Fibroblast of skin of scalp (primary cell): ENCODE measurements around the gene TRIM17.
A peak's percentile ranks its signal among the peaks of the same experiment; 100 is the strongest.

Source experiments
- DNase-seq: peaks from one replicate; pipeline ENCODE4 v3.0.0-alpha.2; 2013

TRIM17 gene

DNA sequence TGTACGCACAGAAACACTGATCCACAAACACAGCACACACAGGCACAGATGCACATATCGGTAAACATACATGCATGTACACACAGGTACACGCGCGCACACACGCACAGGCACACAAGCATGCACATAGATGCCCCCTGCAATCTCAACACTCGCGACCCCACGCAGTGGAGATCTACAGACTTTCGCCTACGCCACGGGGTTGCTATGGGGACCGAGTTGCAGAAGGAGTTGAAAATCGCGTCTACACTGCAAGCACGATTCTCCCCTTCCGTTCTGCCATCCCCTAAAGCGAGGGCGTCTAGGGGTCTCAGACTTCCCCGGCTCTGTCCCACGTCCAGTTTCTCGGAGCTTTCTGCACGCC lies 826 bp downstream of the TRIM17 start:
- DNase-seq = no peak

DNA sequence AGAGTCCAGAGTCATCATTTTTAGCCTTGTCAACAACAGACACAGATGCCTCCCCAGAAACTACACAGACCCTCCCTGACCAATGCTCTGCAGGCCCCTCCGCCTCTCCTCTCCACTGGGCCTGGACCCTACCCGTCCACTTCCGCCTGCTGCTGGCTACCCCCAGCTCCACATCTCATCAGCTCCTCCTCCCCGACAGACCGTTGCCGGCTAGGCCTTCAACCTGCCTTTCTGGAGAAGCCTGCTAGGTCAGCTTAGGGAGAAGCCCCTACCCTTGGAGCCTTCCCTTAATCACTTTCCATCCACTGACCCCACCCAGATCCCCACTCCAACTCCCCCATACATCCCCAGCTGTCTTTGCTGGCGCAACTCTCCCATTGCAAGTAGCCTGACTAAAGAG lies 1.4 kb downstream of the TRIM17 start:
- no peak for DNase-seq

DNA sequence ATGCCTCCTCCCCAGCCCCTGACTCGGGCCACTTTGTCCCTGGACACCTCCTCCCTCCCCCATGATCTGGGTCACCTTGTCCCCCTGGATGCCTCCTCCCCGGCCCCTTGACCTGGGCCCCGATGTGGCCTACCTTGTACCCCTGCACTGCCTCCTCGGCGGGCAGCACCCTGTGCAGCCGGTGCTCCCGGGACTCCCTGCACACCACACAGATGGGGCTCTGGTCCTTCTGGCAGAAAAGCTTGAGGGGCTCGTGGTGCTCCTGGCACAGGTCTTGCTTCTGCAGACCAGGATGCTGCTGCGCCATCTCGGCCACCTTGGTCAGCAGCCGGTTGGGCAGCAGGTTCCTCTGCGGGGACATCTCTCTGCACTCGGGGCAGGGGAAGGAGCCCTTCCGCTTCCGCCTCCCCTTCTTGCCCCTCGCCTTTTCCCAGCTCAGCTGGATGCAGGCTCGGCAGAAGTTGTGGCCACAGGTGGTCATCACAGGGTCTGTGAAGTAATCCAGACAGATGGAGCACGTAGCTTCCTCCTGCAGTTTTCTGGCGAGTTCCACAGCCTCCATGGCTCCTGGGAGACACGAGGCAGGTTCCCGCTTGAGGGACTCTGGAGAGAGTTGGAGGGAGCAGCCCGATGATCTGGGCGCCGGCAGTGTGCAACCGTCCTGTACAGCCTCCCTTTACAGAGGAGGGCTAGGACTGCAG lies 2.0 kb downstream of the TRIM17 start:
- DNase-seq = no peak

DNA sequence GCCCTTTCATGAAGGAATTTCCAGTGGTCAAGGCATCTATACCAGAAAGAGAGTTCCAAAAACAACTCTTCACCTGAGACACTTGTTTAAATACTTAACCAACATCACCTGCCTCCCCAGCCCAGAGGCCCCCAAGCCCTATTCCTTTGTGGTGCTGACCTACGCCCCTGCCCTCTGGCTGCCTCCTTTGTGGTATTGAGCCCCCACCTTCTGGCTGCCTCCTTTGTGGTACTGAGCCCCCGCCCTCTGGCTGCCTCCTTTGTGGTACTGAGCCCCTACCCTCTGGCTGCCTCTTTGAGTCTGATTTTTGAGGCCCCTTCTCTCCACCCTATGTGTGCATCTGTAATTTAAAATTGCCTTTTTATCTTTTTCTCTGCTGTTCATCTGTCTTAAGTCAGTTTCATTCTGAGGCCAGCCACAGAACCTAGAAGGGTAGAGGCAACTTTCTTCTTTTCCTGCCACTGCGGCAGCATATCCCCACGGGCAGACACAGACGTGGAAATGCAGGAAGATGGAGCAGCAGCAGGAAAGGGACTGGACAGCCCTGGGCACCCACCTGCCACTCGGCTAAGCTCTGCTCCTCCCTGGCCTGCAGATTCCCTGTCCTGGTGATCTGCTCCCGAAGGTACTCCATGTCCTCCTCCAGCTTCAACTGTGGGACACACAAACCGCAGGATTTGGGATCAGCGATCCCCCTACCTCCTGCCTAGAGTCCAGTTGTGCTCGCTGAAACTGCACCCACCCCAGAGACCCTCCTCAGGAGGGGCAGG lies 3.2 kb downstream of the TRIM17 start:
- no peak for DNase-seq

DNA sequence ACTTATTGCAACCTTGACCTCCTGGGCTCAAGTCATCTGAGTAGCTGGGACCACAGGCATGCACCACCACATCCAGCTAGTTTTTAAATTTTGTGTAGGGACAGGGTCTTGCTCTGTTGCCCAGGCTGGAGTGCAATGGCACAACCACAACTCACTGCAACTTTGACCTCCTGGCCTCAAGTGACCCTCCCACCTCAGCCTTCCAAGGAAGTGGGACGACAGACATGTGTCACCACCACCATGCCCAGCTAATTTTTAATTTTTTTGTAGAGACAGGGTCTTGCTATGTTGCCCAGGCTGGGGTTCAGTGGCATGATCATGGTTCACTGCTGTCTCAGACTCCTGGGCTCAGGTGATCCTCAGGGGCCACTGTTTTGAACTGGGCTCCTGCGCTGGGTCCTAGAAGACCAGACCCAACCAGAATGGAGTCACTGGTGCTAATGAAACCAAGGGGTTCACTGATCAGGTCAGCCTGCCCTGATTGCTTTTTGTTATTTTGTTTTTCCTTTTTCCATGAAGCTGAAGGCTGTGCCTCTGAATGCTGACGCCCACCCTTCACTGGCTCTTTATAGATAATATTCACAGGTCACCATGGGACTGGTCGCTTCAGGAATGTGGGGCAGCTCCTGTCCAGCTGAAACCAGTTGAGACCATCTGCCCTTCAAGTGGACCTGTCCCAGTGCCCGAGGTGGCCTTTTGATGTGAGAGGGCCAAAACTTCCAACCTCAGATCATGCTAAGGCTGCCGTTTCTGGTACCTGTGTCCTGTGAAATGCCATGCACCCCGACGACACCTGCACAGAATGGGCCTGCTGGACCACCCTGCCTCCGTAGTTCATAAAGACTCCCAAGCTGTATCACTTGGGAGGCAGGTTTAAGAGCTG lies 4.9 kb downstream of the TRIM17 start:
- DNase-seq = no peak

DNA sequence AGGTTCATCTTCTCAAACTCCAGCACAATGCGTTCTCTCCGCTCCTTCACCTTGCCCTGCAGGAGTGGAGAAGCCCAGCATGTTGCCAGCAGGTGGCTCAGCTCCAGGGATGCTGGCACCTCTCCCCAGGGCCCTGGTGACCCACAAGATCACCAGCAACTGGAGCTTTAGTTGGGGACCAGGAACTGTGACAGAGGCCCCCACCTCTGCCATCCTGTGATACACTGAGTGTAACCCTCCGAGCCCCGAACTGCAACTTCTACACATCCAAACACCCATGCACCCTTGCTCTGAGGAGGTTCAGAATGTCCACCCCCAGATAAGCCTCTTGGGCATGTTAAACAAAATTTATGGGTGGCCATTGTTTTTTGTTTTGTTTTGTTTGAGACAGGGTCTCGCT lies 5.5 kb downstream of the TRIM17 start:
- DNase-seq = no peak

DNA sequence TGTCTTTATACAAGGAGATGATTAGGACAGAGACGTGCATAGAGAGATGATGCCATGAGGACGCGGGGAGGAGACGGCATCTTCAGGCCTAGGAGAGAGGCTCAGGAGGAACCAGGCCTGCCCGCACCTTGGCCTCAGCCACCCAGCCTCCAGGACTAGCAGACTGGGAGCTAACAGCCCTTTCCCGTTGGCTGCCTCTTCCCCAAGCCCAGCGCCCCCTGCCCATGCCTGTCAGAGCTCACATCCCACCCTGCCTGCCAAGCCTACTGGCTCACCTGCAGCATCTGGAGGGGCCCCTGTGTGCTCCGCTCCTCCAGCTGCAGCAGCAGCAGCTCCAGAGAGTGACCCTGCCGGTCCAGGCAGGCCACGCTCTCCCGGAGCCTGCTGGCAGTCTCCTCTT lies 6.0 kb downstream of the TRIM17 start:
- DNase-seq = no peak

DNA sequence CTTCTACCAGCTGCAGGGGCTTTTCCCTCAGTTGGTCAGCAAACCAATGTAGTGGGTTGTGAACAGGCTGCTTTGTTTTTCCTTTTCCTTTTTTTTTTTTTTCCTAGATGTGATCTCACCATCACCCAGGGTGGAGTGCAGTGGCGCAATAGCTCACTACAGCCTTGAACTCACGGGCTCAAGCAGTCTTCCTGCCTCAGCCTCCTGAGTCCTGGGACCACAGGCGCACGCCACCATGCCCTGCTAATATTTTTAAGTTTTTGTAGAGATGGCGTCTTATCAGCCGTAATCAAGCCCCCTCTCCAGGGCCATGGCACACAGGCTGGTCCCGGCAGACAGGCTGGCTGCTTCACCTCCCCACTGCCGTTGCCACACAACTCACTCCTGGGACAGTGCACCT lies 6.6 kb downstream of the TRIM17 start:
- no peak for DNase-seq

DNA sequence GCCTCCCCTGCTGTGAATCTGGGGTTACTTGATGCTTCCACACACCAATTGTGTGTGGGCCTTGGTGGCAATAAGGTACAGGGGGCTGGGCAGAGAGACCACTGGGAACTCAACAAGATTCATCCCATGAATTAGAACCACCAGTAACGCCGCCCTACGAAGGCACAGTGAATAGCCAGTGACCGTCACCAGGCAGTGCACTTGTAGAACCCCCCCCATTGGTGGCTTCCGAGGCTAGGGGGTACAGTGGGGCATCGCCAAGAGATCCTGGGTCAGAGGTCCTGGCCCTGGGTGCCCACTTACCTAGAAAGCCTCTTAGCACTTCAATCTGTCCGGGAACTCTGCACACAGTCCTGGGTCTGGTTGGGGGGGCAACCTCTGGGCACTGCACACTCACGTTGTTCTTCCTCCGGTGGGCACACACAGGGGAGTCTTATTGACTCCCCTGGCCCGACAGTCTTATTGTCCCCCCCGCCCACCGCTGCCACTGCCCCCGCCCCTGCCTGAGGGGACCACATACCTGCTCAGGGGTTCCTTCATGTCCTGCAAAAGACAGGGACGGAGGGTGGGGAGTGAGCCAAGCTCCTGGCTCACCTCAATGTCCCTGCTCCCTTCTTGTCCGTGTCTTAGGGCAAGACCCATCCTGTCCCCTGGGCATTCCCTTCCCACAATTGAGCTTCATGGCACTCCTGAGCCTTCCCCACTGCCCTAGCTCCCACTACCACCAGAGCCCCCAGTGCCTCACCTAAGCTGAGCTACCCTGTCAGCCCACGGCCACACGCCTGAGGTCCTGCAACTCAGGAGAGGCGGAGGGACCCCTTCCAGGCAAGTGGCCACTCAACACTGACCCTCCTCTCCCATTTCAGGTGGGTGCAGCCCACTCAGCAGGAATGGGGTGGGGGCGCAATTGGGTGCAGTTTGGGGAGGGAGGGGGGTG lies 7.5 kb downstream of the TRIM17 start:
- no peak for DNase-seq

DNA sequence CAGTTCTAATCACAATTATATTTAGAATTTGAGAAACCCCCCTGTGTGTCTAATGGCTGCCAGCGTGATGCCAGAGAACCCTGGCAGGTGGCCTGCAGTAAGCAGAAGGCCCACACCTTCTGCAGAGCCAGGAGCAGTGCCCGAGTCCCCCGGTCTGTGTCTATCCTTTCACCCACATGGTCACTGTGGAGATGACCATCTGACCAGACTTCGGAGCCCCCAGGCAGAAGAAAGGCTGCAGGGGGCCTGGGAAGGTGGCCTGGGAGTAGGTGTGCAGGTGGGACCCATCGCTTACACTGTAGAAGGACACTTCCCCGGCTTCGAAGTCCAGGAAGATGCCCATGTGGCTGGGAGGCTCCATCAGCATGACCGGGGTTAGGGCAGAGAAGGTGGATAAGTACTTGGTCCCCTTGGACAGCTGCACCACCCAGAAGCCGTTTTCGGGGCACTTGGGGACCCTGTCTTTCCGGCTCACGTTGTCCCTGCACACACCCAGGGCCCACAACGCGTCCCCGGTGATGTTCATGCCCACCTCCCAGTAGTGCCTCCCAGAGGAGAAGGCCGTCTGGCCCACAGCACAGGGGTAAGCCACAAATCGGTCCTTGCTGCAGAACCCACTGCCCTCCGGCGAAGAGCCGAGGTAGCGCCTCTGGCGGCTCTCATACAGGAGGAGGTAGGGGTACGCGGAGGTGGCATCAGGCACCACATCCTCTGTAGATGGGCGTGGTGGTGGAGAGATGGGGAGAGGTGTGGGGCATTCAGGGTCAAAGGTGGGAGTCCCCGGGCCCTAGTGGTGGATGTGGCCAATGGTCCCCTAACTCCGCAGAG lies 8.4 kb downstream of the TRIM17 start:
- DNase-seq = no peak

DNA sequence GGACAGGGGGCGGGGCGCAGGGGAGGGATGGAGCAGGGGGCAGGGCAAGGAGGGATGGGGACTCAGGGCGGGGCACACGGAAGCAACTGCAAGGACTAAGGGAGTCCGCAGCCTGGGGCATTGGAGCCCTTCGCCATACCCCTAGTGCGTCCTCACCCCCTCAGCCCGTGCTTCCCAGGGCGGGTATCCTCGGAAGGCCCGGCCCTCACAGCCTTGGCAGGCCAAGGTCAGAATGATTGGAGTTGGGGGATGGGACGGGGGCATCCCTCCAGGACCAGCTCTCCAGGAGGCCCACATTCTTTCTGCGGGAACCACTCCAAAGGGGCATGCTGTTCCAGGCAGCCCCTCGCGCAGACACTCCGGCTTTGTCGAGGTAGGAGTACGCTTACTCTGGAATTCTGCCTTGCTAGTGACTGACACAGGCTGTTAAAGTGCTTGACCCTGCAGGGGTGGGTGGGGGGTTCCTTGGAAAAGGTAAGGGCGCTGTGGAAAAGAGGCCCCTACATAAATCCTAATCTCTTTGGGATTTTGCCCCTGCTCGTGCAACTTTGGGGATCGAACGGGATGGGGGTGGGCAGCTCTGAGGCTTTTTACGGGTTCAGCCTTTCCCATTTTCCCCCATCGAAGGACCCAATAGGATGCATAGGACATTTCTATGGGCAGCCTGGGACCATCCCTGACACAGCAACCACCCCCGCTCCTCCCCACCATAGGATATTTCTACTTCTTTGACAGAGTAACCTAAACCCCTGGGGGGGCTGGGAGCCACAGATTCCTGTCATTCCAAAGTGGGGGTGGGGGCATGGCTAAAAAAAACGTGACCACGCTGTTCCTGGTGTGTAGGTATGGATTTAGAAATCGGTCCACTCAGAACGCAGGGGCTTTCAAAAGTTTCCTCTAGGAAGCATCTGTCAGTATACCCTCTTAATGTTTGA lies 9.3 kb downstream of the TRIM17 start:
- DNase-seq = peak; percentile 54

DNA sequence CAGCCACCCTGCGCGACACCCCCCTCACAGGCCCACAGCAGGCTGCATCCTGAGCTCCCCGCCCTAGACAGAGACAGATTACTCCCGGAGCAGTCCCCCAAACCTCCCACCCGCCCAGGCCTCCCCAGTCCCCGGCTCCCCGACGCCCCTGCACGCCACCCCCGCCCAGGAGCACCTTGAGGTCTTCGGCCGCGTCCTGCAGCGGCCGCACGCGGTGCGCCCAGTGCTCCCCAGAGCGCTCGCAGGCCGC lies 10.8 kb downstream of the TRIM17 start:
- no peak for DNase-seq

DNA sequence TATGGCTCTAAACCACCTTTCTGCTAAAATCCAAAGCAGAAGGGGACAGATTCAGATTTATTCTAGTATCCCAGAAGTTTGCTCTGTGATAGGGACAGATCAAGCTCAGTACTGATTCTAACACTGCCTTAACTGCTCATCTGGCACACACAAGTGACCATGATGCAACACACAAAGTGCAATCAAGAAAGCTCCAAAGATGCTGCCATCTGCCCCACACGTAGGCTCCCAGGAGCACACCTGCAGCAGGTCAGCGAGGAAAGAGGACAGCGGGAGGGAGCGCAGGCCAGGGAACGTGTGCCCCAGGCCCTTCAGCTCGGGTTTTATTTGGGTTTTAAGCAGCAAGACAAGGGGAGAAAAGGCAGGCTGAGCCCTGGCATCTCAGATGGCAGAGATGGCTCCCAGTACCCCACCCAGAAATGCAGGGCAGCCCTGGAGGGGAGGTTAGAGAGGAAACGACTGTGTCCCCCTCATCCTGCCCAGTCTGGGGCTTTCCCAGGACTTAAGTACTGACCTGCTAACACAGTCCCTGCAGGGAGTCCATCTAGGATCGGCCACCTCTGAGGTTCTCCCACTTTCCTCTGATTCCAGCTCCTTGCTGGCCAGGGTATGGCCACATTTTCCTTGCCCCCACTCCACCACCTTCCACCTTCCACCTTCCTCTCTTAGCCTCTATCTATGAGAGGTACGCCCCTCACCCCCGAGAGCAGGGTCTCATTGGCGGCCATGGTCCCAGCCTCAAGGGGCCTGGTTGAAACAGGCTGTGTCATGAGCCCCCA lies 11.3 kb downstream of the TRIM17 start:
- no peak for DNase-seq

DNA sequence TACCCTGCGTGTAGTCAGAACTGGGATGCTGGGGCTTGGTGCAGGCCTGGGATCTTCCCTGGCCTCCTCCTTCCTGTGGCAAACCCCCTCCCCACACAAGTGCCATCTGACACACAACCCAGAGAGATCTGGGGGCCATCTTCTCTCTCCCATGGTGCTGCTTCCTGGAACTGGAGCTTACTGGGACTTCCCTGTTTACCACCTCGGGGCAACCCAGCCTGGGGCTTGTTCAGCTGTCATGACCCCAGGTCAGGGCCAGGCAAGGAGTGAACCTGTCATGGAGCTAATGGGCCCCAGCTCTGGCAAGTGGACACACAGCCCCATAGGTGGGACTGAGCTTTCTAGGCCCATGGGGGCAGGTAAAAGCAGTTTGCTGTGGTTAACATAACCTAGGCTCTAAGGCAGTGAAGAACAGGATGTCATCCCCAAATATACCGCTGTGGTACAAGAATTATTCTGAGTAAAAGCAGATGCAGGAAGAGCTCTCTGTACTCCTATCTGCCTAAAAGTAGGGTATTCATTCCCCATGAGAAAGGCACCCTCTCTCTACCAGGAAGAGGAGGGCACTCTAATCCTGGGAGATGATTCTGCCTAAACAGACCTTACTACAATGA lies 12.4 kb downstream of the TRIM17 start:
- DNase-seq = no peak

DNA sequence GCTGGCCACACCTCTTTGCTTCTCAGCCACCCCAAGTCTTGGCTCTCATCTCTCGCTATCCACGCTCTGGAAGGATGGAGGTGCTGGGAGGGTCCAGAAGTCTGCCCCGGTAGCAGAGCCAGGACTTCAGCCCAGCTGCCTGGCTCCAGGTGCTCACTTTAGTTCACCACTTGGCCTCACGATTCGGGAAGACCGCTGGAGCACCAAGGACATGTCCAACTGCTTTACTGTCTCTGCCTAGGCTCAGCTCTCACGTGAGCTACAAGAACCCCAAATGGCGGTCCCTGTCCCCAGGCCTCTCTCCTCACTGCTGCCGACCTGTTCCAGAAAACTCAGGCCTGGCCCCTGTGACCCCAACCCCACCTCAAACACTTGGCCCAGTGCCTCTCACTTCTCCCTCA lies 13.4 kb downstream of the TRIM17 start:
- DNase-seq = no peak

DNA sequence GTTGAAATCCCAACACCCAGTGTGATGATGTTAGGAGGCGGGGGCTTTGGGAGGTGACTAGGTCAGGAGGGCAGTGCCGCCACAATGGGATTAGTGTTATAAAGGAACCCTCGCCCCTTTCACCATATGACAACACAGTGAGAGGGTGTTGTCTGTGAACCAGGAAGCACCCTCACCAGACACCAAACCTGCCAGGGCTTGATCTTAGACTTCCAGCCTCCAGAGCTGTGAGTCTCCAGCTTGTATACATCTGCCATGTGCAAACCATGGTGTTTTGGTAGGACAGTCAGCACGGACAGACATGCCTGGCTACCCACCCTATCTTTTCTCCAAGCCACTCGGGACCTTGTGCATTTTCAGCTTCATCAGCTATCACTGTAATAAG lies 14.0 kb downstream of the TRIM17 start:
- DNase-seq = no peak

DNA sequence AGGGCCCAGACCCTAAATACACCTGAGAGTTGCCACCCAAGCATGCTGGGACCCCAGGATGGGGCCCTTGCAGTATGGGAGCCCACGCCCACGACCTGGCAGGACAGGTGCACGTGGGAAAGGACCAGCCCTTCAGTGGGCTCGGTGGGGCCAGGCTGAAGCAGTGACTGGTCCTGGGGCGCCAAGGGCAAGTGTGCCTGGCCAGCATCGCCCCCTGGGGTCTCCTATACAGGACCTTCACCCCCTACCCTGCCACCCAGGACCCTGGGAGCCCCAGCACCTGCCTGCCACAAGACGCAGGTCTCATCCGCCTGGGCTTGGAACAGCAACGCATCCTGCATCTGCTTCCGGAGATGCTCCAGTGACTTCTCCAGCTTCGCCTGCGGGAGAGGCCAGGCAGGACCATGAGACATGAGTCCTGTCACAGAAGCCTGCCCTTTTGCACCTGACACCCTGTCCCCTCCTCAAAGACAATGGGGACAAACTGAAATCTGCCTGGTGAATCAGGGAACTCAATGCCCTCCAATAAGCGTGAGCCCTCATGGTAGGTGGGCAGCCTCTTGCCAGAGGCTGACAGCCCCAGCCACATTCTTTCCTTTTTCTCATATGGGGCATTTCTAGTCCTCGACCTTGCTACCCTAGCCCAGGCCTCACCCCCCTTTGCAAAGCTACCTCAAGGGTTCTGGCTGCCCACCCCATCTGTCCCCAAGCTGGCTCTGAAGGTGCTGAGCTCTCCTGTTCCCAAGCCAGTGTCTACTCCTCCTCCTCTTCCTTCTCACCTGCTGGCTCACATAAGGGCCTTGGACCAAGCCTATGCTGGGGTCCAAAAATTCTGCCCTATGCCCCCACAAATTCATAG lies 14.7 kb downstream of the TRIM17 start:
- no peak for DNase-seq
